OCI-LY7 (cell line): ENCODE measurements around the gene RPS14. TPM values are rescaled to one million over a fixed set of nuclear protein-coding genes. Genes with fewer than 3 reads are reported as not detected.
A peak's percentile ranks its signal among the peaks of the same experiment; 100 is the strongest.

Source experiments
- Bru-seq: library from RNA; stranded (reverse); fragments of 400-500 nt; gene quantifications from one replicate; lab custom pipeline; 2021; lab: Mats Ljungman, UMichigan
- BruChase-seq, 2 experiments: library from RNA; stranded (reverse); fragments of 400-500 nt; gene quantifications; one replicate each; lab custom pipeline; 2021; lab: Mats Ljungman, UMichigan
- BruUV-seq: library from RNA; stranded (reverse); fragments of 400-500 nt; replicated peaks from 2 replicates; lab custom pipeline; 2021; lab: Mats Ljungman, UMichigan
- CTCF ChIA-PET: fragments of 300-600 bp; sonication (Branson Sonifier 250); formaldehyde crosslinking; loops from one replicate; lab custom pipeline; 2022; ENCODE audit warnings: antibody characterized with exemption; ENCODE audit not compliant: unreplicated experiment; lab: Charles Lee
- POLR2A ChIA-PET: fragments of 300-600 bp; sonication (Branson Sonifier 250); formaldehyde crosslinking; loops from one replicate; lab custom pipeline; 2022; ENCODE audit warnings: antibody characterized with exemption; lab: Charles Lee
- DNase-seq: peaks from one replicate; pipeline ENCODE4 v3.0.0-alpha.2; 2015; ENCODE audit warnings: low spot score
- H2AFZ ChIP-seq: fragments of 200-600 bp; sonication (generic), shearing (Covaris generic); 2 replicates; pipeline ENCODE4 v1.6.1; 2014; ENCODE audit warnings: mild to moderate bottlenecking, antibody characterized with exemption, low read length, moderate library complexity
- H3K27ac ChIP-seq: fragments of 200-600 bp; sonication (generic); 2 replicates; pipeline ENCODE4 v1.5.1; 2014; ENCODE audit warnings: mixed run types, low read depth, mild to moderate bottlenecking, moderate library complexity, low read length, inconsistent platforms; ENCODE audit not compliant: poor library complexity, severe bottlenecking
- H3K36me3 ChIP-seq: fragments of 200-600 bp; sonication (generic); 2 replicates; pipeline ENCODE4 v1.6.1; 2014; ENCODE audit warnings: mild to moderate bottlenecking, antibody characterized with exemption, low read length, moderate library complexity, mixed read lengths; ENCODE audit not compliant: insufficient read depth
- H3K4me1 ChIP-seq: fragments of 200-600 bp; sonication (generic); 2 replicates; pipeline ENCODE4 v1.5.1; 2014; ENCODE audit warnings: mild to moderate bottlenecking, low read length; ENCODE audit not compliant: insufficient read depth, poor library complexity, severe bottlenecking
- H3K4me2 ChIP-seq: fragments of 200-600 bp; sonication (generic); 2 replicates; pipeline ENCODE4 v1.6.1; 2014; ENCODE audit warnings: mild to moderate bottlenecking, low read length
- H3K4me3 ChIP-seq: fragments of 200-600 bp; sonication (generic); 2 replicates; pipeline ENCODE4 v1.5.1; 2014; ENCODE audit warnings: mild to moderate bottlenecking, low read depth, low read length; ENCODE audit not compliant: poor library complexity, severe bottlenecking
- H3K79me2 ChIP-seq: fragments of 200-600 bp; sonication (generic); 2 replicates; pipeline ENCODE4 v1.6.1; 2016; ENCODE audit warnings: low read depth, mild to moderate bottlenecking, low read length, moderate library complexity, mixed read lengths; ENCODE audit not compliant: insufficient read depth
- H3K9me2 ChIP-seq: fragments of 200-600 bp; sonication (generic); 2 replicates; pipeline ENCODE4 v1.6.1; 2016; ENCODE audit warnings: mild to moderate bottlenecking, low read length, mixed read lengths; ENCODE audit not compliant: insufficient read depth
- H3K9me3 ChIP-seq: fragments of 200-600 bp; sonication (generic); 2 replicates; pipeline ENCODE4 v1.6.1; 2014; ENCODE audit warnings: mild to moderate bottlenecking, mixed run types, low read length, mixed read lengths
- H4K20me1 ChIP-seq: fragments of 200-600 bp; sonication (generic); 2 replicates; pipeline ENCODE4 v1.6.1; 2014; ENCODE audit warnings: mild to moderate bottlenecking, antibody characterized with exemption, low read length, moderate library complexity, mixed read lengths; ENCODE audit not compliant: insufficient read depth
- CTCF ChIP-seq: fragments of 200-600 bp; sonication (generic); conservative IDR thresholded peaks from 2 replicates; pipeline ENCODE4 v1.5.1; 2014; ENCODE audit warnings: mild to moderate bottlenecking, antibody characterized with exemption, low read length, moderate library complexity, mixed read lengths
- EZH2phosphoT487 ChIP-seq: fragments of 200-600 bp; sonication (generic); IDR thresholded peaks from 2 replicates; pipeline ENCODE4 v1.6.1; 2018; ENCODE audit warnings: low read depth, borderline replicate concordance, mild to moderate bottlenecking, mixed run types, antibody characterized with exemption, low read length, moderate library complexity, mixed read lengths
- intact Hi-C: fragments of 100-400 bp; cut with micrococcal nuclease; formaldehyde crosslinking; loops from one replicate; pipeline ENCODE4 v1.10.0; 2022; ENCODE audit not compliant: unreplicated experiment
- long read RNA-seq: library from polyadenylated mRNA; stranded (forward); transcript quantifications from one replicate; pipeline ENCODE4 v2.0.0, GENCODE V29; 2022
- total RNA-seq, 2 experiments: library from RNA; depleted of rRNA in 1 of 2; stranded (reverse); fragments of >200 nt in 1 of 2; shearing (Covaris generic) in 1 of 2; gene quantifications; 2 replicates each; pipeline ENCODE4 v1.2.3, GENCODE V29; 2014 to 2022

Gene RPS14
- total RNA-seq (2014; rRNA removed; shearing (Covaris generic)) (2,281 and 2,351 TPM in 2 replicates), total RNA-seq (2022) (2,284 and 2,304 TPM in 2 replicates), Bru-seq, nascent RNA (percentile 99 among the genes with signal in this experiment), BruChase-seq, experiment 1, labeled RNA remaining after a 6-hour chase (percentile 100 among the genes with signal in this experiment), BruChase-seq, experiment 2, labeled RNA remaining after a 2-hour chase (percentile 99 among the genes with signal in this experiment)
- long read RNA-seq, transcript RPS14-203 (5 exons, 569 nt): major isoform, 1,934 of 2,101 reads
- long read RNA-seq, transcript RPS14-205 (3 exons, 3,119 nt): minor isoform, 8 of 2,101 reads
- long read RNA-seq, transcript RPS14-201 (5 exons, 712 nt): minor isoform, 15 of 2,101 reads
- long read RNA-seq, transcript RPS14-202 (5 exons, 2,314 nt): minor isoform, 14 of 2,101 reads
- long read RNA-seq, partial matches to known transcripts: 103 of 2,101 reads
- long read RNA-seq, other reads (novel, unspliced or antisense): 26 of 2,101 reads

- Histone ChIP-seq H3K36me3 (peaks cover 47% of the 10 kb centered on the region), H3K27ac (peak within 1 kb of the TSS; percentile 80), H2AFZ (peak within 1 kb of the TSS; percentile 83), H4K20me1 (peaks cover 31% of the 10 kb centered on the region), H3K4me1 (peaks cover 20% of the 10 kb centered on the region), H3K4me2 (peak within 1 kb of the TSS; percentile 79), H3K9me3 (peaks cover 7% of the 10 kb centered on the region; the same call in 1 of the 2 replicates), H3K4me3 (peak within 1 kb of the TSS; percentile 97), H3K9me2 (no peaks in the 10 kb centered on the region), H3K79me2 (peaks cover 35% of the 10 kb centered on the region)
- intact Hi-C loops: loop anchor here (2.0 kb wide), 2 partner anchors 93 to 251 kb away; partner anchors contain the start of genes RBM22 and TCOF1
- CTCF ChIA-PET: interaction anchor here (0.6 to 1.6 kb wide), 4 partner anchors 11 to 619 kb away, joined by 3 to 7 read pairs (median 5); no protein-coding TSS in a partner anchor
- peak; percentile 94 for DNase-seq
- TF ChIP-seq EZH2phosphoT487 (no peak), CTCF (peak; percentile 92)
- POLR2A ChIA-PET: interaction anchor here (0.6 to 1.9 kb wide), 12 partner anchors 8 to 669 kb away, joined by 3 to 7 read pairs (median 4); partner anchors contain the start of gene CD74
- BruUV-seq: TSS peak; percentile 97
These were observed at the start of gene RPS14 for GRCh38 chr5:150449517-150450339. Gene RPS14, minus strand, starts transcription at chr5:150449739. Its CDS starts 2,006 bp downstream, at chr5:150447733.

- Histone ChIP-seq H3K27ac (no peak overlapping the region), H3K36me3 (no peaks in the 10 kb centered on the region), H4K20me1 (no peaks in the 10 kb centered on the region; the same call in 1 of the 2 replicates), H3K9me2 (no peaks in the 10 kb centered on the region), H3K79me2 (no peaks in the 10 kb centered on the region), H3K4me1 (peaks cover 12% of the 10 kb centered on the region), H3K9me3 (no peaks in the 10 kb centered on the region), H3K4me2 (no peak overlapping the region), H3K4me3 (no peak overlapping the region), H2AFZ (no peak overlapping the region)
- DNase-seq: no peak
- TF ChIP-seq CTCF (no peak), EZH2phosphoT487 (no peak)
- POLR2A ChIA-PET: interaction anchor here (1.5 to 2.7 kb wide), 2 partner anchors 9 to 18 kb away, joined by 4 to 19 read pairs; no protein-coding TSS in a partner anchor
- intact Hi-C loops: loop anchor here (10.0 kb wide), 1 partner anchor 656 kb away; the partner anchor contains the start of gene ANXA6
- CTCF ChIA-PET: interaction anchor here (2.0 kb wide), 1 partner anchor 9 kb away, joined by 10 read pairs; no protein-coding TSS in a partner anchor
- BruUV-seq: no TSS peak
These were observed 49.4 kb upstream of the RPS14 start for GRCh38 chr5:150498971-150499370.
